HPDE6-E6E7 (cell line): ENCODE results near the gene PRSS27.
"Not testable (repeated sequence)": the region's sequence is repeated elsewhere in the genome, so short reads cannot be mapped to it uniquely, and the experiment has no call there.

Experiments
- DNase-seq: peaks from one replicate; pipeline ENCODE4 v3.0.0; 2011; ENCODE audit warnings: missing footprints; ENCODE audit errors: extremely low spot score

PRSS27 gene

GRCh38 chr16:2696601-2697250 is 23.3 kb downstream of the PRSS27 start:
- DNase-seq: not testable (repeated sequence)

GRCh38 chr16:2692948-2693651 is 26.9 kb downstream of the PRSS27 start:
- DNase-seq: no peak

- DNase-seq: no peak
Measured at GRCh38 chr16:2692251-2692947, 27.6 kb downstream of the PRSS27 start.

- no peak for DNase-seq
Measured at GRCh38 chr16:2691491-2692248, 28.4 kb downstream of the PRSS27 start.

GRCh38 chr16:2690852-2691251 is 29.2 kb downstream of the PRSS27 start:
- DNase-seq: no peak

GRCh38 chr16:2689968-2690801 is 29.8 kb downstream of the PRSS27 start:
- no peak for DNase-seq

- DNase-seq: not testable (repeated sequence)
Measured at GRCh38 chr16:2689422-2689821, 30.6 kb downstream of the PRSS27 start.

GRCh38 chr16:2687531-2688308 is 32.3 kb downstream of the PRSS27 start:
- no peak for DNase-seq

GRCh38 chr16:2686912-2687507 is 33.0 kb downstream of the PRSS27 start:
- DNase-seq: no peak

- not testable (repeated sequence) for DNase-seq
Measured at GRCh38 chr16:2686075-2686474, 33.9 kb downstream of the PRSS27 start.

- DNase-seq: not testable (repeated sequence)
Measured at GRCh38 chr16:2683041-2683440, 37.0 kb downstream of the PRSS27 start.

GRCh38 chr16:2682209-2683021 is 37.6 kb downstream of the PRSS27 start, which contains the start of gene KCTD5:
TSS of gene KCTD5 (plus strand) at chr16:2682523. CDS start at chr16:2682549, 26 bp downstream.
- DNase-seq: peak; percentile 95

- DNase-seq: not testable (repeated sequence)
Measured at GRCh38 chr16:2680360-2680759, 39.7 kb downstream of the PRSS27 start.

GRCh38 chr16:2679902-2680301 is 40.1 kb downstream of the PRSS27 start:
- not testable (repeated sequence) for DNase-seq

GRCh38 chr16:2678206-2678965 is 41.6 kb downstream of the PRSS27 start:
- not testable (repeated sequence) for DNase-seq

- DNase-seq: not testable (repeated sequence)
Measured at GRCh38 chr16:2676937-2677336, 43.1 kb downstream of the PRSS27 start.

GRCh38 chr16:2675714-2676113 is 44.3 kb downstream of the PRSS27 start:
- DNase-seq: no peak

- no peak for DNase-seq
Measured at GRCh38 chr16:2675021-2675420, 45.0 kb downstream of the PRSS27 start.
